NCI-H69 (cell line): ENCODE data around the gene MEGF10.

Experiments
- DNase-seq: peaks from one replicate; lab custom pipeline; 2025; lab: John Stamatoyannopoulos, UW

Gene MEGF10

DNA sequence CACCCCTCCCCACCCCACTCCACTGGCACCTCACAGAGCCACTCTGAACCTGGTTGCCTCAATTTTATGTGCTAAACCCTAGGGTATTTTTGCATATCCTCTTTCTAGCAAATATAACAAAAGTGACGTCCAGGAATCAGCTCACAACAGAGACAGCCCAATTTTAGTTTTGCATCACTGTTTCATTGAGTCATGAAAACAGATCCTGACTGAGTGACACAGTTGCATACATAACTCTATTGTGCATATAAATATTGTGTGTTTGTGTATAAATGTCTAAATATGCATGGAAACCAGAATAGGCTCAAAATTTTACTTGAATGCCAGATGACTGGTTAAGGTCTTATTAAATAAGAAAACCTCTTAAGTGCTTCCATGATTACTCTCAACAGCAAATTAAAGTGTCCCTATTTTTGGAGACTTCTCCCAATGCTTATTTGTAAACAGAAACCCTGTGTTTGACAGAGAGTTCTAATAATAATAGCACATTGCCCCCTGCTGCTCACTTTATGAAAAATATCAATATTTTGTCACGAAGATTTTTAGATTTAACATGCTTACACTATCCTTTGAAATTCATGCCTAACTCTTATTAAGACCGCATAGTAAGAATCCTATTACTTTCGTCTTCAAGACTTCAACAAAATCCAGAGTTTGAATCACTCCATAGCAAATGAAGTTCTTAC is 151.3 kb downstream of the MEGF10 start:
- DNase-seq: peak; percentile 20

DNA sequence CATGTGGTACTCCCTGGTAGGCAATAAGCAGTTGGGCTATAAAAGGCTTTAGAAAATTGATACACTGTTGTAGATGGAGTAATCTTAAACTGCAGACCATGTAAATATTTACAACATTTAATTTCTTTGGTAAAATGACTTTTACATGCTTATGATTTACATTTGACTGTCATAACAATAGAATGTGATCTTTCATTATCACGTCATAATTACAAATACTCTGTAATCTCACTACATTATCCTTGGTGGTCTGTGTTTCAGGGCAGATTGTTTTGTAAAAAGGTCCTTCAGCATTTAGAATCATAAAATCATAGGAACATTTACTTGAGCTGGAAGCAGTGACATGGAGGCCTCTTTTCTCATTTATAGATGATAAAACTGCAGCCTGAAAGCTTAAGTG is 153.6 kb downstream of the MEGF10 start:
- DNase-seq: peak; percentile 30

DNA sequence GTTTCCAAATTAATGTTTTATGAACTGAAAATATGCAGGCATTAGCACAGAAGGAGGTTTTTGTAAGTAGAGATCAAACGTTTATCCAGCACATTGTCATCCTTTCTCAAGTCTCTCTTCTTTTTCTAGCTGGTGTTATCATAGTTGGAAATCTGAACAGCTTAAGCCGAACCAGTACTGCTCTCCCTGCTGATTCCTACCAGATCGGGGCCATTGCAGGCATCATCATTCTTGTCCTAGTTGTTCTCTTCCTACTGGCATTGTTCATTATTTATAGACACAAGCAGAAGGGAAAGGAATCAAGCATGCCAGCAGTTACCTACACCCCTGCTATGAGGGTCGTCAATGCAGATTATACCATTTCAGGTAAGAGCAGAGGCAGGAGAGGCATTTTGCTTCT is 154.7 kb downstream of the MEGF10 start:
- no peak for DNase-seq

DNA sequence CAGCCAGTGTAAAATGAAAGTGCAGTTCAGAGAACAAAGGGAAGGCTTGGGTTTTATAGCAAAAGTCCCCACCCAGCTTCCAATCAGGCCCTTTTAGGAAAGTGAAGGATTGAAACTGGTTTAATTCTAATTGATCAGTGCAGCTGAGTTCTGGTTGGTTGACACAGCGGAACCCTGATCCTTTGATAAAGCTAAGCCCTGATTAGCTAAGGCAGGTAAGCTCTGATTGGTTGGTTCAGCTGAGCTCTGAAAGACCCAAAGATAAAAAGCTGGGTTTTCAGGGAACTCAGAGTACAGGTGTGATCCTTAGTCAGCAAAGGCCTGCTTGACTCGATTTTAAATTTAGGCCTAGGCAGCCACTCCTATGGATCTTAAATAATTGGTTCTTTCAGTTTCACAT is 156.0 kb downstream of the MEGF10 start:
- DNase-seq: no peak

DNA sequence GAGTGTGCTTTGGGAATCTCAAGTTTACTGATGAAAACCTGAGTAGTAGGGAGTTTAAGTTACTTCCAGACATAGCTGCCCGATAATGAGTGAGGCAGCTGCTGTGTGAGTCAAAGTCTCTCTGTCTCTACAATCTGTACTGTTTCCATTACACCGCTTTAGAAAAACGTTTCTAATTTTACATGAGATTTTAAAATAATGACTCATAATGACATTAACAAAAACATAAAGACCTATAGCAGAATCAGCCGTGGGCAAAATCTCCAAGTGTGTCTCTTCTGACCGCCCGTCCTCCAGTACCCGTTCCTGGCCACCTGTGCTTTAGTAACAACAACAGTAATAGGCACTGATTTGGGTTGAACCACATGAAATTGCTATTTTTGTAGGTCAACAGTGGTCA is 157.2 kb downstream of the MEGF10 start:
- no peak for DNase-seq

DNA sequence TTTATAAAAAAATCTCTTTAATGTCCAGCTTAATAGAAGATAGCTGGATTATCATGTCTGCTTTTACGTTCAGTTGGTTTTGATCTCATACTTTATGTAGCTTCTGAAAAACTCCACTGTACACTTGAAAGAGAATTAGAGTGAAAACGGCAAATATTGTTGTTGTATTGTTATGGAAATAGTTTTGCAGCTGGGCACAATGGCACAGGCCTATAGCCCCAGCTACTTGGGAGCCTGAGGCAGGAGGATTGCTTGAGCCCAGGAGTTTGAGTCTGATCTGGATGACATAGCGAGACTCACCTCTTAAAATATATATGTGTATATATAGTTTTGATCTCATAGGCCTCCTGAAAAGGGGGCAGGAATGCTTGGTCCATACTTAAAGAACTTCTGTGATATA is 159.4 kb downstream of the MEGF10 start:
- no peak for DNase-seq

DNA sequence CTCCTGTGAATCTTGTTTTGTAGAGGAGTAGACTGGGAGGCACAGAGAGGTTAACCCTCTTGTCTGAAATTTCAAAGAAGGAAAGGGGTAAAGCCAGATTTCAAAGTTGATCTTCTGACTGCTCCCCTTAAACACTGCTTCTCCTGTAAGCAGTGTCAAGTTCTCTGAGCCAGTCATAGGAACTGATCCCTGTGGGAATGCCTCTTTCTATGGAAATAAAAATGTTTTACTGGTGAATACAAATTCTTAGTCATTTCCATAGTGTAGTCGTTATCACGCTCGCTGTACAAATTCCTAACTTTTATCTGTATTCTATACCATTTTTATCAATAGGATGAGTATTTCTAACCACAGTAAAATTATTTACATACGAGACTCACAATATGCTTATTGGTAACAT is 160.5 kb downstream of the MEGF10 start:
- no peak for DNase-seq

DNA sequence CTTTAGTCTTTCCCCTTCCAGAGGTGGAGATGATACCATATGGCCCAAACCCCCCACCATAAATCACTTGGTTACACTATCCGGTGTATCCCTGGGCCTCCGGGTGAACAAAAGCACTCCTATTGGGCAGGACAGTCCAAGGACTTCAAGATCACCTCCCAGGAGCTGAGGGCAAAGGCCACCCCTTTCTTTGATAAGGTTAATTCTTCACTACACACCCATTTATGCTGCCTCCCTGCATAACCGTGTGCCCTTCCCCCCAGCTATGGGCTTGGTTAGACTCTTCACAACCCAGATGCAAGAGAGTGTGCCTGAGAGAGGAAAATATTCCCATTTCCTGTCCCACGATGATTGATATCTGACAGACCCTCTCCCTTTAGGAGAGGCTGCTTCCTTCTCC is 162.0 kb downstream of the MEGF10 start:
- no peak for DNase-seq

DNA sequence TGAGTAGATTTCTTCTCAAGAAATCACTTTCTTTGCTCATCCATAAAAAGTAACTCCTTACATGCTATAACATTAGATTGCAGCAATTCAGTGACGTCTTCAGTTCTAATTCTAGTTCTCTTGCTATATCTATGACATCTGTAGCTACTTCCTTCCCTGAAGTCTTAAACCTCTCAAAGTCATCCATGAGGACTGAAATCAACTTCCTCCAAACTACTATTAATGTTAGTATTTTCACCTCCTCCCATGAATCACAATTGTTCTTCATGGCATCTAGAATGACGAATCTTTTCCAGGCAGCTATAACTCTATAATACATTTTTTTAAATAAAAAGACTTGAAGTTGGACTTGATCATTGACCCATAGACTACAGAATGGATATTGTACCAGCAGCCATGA is 180.6 kb downstream of the MEGF10 start:
- DNase-seq: no peak

DNA sequence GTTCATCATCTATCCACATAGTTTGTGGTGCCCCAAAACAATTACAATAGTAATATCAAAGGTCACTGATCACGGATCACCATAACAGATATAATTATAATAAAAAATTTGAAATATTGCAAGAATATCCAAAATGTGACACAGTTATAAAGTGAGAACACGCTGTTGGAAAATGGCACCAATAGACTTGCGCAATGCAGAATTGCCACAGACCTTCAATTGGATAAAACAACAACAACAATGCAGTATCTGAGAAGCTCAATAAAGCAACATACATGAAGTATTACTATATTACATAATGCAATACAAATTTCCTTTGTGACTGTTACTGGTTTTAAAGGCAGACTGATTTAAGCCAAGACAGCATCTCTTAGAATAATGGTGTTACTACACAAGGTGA is 182.1 kb downstream of the MEGF10 start:
- DNase-seq: no peak

DNA sequence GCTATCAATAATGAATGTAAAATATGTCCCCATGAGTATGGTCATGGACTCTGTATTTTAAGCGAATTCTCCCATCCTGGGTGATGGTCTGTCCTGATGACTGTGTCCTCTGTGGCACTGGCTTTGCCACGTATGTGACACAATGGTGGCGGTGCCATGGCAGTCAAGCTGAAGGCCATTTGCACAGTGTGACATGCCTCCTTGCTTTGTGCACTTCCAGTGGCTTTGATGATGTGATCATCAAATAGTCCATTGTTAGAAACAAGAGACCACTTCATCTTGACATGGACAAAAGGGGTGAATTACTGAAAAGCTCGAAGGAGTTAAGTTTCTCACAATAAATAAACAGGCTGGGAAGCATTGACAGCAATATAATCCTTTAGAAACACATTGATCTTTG is 195.9 kb downstream of the MEGF10 start:
- no peak for DNase-seq

DNA sequence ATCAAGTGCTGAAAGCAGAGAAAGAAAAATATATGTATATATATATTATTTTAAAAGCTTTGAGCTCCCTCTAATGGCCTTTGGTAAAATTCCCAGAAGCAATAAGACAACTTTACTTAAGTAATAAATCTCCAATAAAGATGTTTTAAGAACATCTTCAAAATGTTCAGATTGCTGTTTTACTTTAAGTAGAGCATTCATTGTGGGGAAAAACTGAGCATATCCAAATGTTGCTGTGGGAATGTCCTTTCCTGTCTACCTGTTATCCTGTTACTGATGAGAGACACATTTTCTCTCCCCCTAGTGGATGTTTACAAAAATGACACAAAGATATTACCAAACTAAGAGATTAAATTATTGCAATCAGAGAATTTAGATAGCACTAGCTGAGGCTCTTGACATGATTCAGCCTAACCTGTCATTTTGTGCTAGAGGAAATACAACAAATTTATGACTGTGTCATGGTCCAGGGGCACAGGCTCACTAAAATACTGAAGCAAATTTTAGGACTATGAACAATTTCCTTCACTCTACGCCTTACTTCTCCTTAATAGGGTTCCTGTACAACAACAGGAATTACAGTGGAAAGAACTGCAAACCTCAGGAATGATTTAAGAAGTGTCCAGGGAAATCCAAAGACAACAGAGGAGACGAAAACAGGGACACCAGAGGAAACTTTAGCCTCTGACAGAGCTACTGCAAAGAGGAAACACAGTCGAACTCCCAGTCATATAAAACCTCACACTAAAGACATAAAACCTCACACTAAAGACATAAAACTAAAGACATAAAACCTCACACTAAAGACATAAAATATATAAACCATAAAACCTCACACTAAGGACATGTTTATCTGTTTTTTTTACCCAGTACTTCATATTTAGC is 202.5 kb downstream of the MEGF10 start:
- peak; percentile 77 for DNase-seq

DNA sequence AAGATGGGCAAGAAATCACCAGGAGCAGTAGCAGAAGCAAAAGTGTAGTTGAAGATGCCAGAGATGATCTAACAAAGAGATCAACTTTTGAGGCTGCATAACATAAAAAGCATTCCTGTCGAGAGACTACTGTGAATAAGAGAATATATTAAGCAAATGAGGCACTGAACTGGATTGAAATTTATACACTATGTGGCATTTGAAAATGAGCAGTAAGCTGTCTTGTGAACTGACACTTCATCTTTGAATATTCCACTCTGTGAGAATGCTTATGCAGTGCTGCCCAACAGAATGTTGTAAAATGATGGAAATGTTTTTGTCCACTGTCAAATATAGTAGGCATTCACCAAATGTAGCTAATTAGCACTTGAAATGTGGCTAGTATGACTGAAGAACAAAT is 208.0 kb downstream of the MEGF10 start:
- DNase-seq: no peak

DNA sequence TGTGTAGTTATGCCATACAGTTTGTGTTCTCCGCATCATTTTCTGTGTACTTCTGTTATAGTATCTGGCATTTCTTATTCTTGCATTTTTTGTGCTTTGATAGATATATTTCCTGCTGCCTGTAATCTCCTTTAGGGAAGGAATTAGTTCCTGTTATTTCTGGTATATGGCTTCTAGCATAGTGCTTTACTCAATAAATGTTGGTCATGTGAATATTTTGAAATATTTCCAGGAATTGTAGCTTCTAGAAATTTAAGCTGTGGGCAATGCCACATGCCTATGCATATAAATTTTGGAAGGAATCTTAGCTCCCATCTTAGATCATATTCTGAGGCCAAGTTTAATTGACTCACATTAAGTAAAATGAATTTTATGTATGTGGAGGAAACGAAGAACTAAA is 215.3 kb downstream of the MEGF10 start:
- no peak for DNase-seq

DNA sequence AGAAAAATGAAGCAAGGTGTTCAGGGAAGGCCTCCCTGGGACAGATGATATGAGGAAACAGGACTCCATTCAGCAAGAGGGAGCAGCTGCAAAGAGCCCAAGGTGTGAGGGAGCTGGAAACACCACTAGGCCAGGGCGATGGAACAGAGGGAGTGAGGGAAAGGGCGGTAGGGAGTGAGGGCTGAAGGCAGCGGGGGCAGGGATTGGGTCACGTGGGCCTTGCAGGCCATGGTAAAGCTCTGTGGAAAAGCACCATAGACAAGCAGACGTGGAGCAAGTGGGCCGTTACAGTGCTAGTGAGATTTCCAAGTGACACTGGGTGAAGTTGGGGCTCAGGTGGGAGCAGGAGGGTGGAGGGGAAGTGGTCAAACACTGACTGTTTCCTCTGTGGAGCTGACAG is 216.0 kb downstream of the MEGF10 start:
- DNase-seq: no peak

DNA sequence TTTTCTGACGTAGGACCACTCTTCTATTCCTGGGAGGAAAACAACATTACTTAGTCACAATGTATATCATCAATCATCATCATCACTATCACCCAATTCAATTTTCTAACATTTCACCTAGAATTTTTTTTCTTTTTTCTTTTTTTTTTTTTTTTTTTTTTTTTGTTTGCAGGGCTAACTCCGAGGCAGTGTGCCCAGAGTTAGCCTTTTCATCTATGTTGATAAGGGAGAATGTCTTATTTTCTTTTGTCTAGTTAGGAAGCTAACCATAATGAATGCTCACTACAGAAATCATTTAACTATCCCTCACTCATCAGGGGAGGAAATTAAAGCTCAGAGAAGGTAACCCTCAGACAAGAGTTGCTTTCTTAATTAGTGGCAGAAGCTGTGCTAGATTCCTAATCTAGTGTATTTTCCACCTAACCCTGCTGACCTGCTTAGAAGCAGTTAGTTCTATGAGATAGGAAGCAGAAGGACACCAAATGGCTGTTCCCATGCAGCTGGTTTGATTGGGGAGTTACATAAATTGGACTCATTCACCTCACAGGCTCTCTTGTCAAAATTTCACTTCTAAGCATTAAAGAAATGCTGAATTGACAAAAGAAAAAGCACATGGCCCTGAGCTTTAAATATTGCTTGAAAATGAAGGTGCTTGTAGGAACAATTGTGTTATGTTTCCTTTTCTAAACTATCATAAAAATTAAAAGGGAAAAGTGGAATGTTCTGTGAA is 218.2 kb downstream of the MEGF10 start:
- no peak for DNase-seq
